ENCODE results near the gene DAGLA.

DNA sequence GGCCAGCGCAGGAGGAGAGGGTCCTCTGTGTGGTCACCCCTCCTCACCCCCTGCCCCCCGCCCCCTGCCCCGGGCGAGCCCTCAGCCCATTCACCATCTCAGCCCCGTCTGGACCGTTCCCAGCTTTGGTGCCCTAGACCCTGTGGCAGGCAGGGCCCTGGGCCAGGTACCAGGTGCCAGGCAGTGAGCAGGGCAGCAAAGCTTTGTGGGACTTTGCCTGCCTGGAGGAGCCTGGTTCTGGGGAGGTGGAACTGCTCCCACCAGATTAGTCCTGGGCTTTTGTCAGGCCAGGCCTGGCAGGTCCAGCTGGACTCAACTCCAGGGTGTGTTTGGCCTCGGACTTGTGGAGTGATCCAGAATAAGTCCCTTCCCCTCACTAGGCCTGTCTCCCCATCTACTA is 58.6 kb downstream of the DAGLA start:
- TF ChIP-seq, protein P1, sequence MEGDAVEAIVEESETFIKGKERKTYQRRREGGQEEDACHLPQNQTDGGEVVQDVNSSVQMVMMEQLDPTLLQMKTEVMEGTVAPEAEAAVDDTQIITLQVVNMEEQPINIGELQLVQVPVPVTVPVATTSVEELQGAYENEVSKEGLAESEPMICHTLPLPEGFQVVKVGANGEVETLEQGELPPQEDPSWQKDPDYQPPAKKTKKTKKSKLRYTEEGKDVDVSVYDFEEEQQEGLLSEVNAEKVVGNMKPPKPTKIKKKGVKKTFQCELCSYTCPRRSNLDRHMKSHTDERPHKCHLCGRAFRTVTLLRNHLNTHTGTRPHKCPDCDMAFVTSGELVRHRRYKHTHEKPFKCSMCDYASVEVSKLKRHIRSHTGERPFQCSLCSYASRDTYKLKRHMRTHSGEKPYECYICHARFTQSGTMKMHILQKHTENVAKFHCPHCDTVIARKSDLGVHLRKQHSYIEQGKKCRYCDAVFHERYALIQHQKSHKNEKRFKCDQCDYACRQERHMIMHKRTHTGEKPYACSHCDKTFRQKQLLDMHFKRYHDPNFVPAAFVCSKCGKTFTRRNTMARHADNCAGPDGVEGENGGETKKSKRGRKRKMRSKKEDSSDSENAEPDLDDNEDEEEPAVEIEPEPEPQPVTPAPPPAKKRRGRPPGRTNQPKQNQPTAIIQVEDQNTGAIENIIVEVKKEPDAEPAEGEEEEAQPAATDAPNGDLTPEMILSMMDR (IDR thresholded peaks at IDR 0.05): no peak
- TF ChIP-seq EP300 (IDR thresholded peaks at IDR 0.05) (no peak), POLR2A (IDR thresholded peaks at IDR 0.05) (no peak)

Data from tibial nerve (tissue), 4 donors.